ENCODE results near the gene PCCA. TPM values are rescaled to one million over a fixed set of nuclear protein-coding genes. Genes with fewer than 3 reads are reported as not detected.
"Not testable (repeated sequence)": the region's sequence is repeated elsewhere in the genome, so short reads cannot be mapped to it uniquely, and the experiment has no call there.

Gene PCCA
- total RNA-seq, 3 donors from 2014 or later, result 46.6 to 69.8 (median 64.7) TPM

DNA sequence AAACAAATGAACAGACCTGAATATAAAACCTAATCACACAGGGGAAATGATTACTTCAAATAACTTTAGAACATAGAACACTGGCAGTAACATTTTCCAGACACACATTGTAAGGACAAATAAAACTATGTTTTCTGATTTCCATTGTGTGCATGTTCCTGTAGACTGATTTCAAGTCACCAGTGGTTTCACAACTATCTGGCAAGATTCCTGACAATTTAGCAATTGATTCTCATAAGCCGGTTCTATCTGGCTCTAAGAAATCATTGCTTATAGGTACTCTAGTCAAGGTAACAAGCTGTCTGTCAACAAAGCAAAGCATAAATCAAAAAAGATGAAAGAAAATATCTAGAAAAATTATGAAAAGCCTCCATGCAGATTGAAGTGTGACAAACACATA, 19.6 kb upstream of the PCCA start:
- intact Hi-C loops (cut with DNase I; ENCODE audit: low total_unique reads), result no loop called here
- Histone ChIP-seq H3K9me3 (no peaks in the 10 kb centered on the region), H3K36me3 (no peaks in the 10 kb centered on the region), H3K27me3 (no peaks in the 10 kb centered on the region), H3K4me1 (no peaks in the 10 kb centered on the region), H3K4me3 (no peak overlapping the region), H3K27ac (no peak overlapping the region)
- TF ChIP-seq POLR2A (IDR thresholded peaks at IDR 0.05), result no peak
- no peak for TF ChIP-seq POLR2AphosphoS5 (IDR thresholded peaks at IDR 0.05)
- TF ChIP-seq, protein P1, sequence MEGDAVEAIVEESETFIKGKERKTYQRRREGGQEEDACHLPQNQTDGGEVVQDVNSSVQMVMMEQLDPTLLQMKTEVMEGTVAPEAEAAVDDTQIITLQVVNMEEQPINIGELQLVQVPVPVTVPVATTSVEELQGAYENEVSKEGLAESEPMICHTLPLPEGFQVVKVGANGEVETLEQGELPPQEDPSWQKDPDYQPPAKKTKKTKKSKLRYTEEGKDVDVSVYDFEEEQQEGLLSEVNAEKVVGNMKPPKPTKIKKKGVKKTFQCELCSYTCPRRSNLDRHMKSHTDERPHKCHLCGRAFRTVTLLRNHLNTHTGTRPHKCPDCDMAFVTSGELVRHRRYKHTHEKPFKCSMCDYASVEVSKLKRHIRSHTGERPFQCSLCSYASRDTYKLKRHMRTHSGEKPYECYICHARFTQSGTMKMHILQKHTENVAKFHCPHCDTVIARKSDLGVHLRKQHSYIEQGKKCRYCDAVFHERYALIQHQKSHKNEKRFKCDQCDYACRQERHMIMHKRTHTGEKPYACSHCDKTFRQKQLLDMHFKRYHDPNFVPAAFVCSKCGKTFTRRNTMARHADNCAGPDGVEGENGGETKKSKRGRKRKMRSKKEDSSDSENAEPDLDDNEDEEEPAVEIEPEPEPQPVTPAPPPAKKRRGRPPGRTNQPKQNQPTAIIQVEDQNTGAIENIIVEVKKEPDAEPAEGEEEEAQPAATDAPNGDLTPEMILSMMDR (IDR thresholded peaks at IDR 0.05), result no peak
- DNase-seq (ENCODE audit: low spot score in 2 of 2), result no peak

DNA sequence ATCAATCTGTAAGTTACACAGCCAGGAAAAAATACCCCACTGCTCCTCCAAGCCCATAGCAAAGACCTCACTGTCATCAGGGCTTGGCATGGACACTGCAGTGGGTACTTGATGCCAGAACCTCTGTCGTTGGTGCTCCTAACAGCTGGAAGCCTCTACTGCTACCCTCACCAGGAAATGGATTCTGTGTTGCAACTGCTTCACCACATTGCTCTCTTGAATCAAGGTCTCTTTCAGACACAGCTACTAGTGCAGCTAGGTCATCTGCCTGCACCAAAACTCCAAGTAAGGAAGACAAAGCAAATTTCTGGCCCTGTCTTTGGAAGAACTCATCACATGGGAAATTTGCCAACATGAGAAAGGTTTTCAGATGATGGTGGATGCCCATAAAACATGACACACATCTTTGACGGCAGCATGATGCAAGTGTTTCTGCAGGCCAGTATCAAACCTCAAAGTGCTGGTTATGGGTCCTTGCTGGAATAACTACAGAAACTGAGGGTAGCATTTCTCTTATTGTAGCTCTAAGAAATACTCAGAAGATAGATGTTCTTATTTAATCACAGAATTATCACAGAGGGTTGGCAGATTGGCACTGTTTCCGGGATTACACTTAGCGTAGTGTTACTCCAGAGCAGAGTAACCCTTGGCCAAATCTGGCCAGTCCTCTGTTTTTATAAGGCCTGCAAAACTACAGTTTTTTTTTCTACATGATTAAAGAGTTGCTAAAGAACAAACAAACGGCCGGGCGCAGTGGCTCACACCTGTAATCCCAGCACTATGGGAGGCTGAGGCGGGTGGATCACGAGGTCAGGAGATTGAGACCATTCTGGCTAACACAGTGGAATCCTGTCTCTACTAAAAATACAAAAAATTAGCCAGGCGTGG, 12.9 kb upstream of the PCCA start:
- Histone ChIP-seq H3K27ac (no peak overlapping the region), H3K27me3 (no peaks in the 10 kb centered on the region), H3K36me3 (no peaks in the 10 kb centered on the region), H3K4me1 (no peaks in the 10 kb centered on the region), H3K4me3 (no peak overlapping the region), H3K9me3 (no peaks in the 10 kb centered on the region)
- TF ChIP-seq POLR2AphosphoS5 (IDR thresholded peaks at IDR 0.05), result no peak
- no peak for TF ChIP-seq POLR2A (IDR thresholded peaks at IDR 0.05)
- TF ChIP-seq, protein P1 (IDR thresholded peaks at IDR 0.05), result no peak
- intact Hi-C loops (cut with DNase I; ENCODE audit: low total_unique reads), result no loop called here
- no peak for DNase-seq (ENCODE audit: low spot score in 2 of 2)

DNA sequence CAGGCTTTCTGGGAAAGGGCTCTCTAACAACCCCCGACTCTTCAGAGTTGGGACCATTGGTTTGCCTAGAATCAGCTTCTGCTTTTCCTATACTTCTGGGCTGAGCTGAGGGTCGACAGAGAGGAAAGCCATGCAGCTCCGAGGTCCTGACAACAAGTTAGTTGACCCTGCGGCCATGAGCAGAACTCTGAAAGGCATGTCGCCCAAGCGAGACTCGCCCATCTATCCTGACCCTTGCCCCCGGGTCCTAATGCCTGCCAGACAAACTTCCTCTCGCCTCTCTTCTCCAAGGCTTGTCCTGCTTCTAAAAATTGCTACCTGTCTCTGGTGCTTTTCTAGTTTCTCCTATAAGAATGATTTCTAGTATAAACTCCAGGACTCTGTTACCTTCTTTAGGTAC, 9.9 kb upstream of the PCCA start:
- intact Hi-C loops (cut with DNase I; ENCODE audit: low total_unique reads); H3K27ac ChIP-seq; DNase-seq (ENCODE audit: low spot score in 2 of 2); H3K27me3 ChIP-seq; H3K4me3 ChIP-seq; H3K9me3 ChIP-seq; H3K4me1 ChIP-seq; H3K36me3 ChIP-seq: not testable (repeated sequence)

DNA sequence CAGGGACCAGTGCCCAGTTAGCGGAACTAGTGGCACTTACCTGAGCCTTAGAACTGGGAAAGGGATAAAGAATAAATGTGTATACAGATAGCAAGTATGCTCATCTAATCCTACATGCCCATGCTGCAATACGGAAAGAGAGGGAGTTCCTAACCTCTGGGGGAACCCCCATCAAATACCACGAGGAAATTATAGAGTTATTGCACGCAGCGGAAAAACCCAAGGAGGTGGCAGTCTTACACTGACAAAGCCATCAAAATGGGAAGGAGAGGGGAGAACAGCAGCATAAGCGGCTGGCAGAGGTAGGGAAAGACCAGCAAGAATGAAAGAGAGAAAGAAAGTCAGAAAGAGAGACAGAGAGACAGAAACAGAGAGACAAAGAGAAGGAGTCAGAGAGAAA, 5.5 kb upstream of the PCCA start:
- H3K4me1 ChIP-seq; H3K27ac ChIP-seq; H3K36me3 ChIP-seq; intact Hi-C loops (cut with DNase I; ENCODE audit: low total_unique reads); DNase-seq (ENCODE audit: low spot score in 2 of 2); H3K27me3 ChIP-seq; H3K4me3 ChIP-seq; H3K9me3 ChIP-seq: not testable (repeated sequence)

DNA sequence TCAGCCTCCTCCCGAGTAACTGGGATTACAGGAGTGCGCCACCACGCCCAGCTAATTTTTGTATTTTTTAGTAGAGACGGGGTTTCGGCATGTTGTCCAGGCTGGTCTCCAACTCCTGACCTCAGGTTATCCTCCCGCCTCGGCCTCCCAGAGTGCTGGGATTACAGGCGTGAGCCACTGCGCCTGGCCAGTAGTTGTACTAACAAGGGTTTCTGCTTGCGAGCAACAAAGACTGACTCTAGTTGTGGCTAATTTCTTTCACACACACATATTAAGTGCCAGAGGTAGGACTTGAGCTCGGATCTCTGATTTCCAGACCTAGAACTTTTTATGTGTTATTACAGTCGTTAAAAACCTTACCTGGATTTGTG, 635 bp upstream of the PCCA start:
- Histone ChIP-seq H3K27me3 (no peaks in the 10 kb centered on the region), H3K9me3 (no peaks in the 10 kb centered on the region), H3K4me1 (peaks cover 0 to 9% of the 10 kb centered on the region in 2 donors), H3K36me3 (no peaks in the 10 kb centered on the region), H3K4me3 (peak overlapping the region; percentile 87 to 92 (median 91)), H3K27ac (peak overlapping the region in 1 of 2 donors; percentile 77)
- intact Hi-C loops (cut with DNase I; ENCODE audit: low total_unique reads), result no loop called here
- no peak for DNase-seq (ENCODE audit: low spot score in 2 of 2)
- TF ChIP-seq POLR2A (IDR thresholded peaks at IDR 0.05) (no peak), POLR2AphosphoS5 (IDR thresholded peaks at IDR 0.05) (no peak)
- TF ChIP-seq, protein P1 (IDR thresholded peaks at IDR 0.05), result no peak

DNA sequence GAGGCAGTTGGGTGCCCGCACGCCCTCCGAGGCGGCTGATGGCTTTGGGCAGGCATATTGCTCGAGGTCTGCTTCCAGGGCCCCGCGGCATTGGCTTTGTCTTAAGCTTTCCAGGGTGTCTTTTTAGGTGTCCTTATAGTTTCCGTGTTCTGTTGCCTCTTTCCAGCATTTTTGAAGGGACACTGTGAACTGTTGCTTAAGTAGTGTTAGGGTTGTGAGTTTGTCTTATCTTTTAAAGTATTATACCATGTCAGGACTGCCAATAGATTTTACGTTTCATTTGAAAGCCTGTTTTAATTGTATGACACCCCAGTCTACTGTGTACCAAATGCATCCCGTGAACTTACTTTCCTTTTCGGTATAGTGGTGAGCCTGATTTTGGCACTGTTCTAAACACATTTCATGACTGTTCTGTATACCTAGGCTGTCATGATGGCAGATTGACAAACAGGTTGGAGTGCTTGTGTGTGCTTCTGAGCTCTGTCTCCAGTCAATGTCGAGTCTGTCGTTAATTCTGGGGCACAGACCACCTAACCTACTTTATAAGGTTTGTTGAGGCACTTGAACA, 656 bp downstream of the PCCA start:
- no peaks in the 10 kb centered on the region for H3K36me3 ChIP-seq
- peaks cover 0 to 9% of the 10 kb centered on the region in 2 donors for H3K4me1 ChIP-seq
- H3K27me3 ChIP-seq, result no peaks in the 10 kb centered on the region
- peak overlapping the region; percentile 87 to 92 (median 91) for H3K4me3 ChIP-seq
- peak overlapping the region; percentile 77 to 86 for H3K27ac ChIP-seq
- no peak for DNase-seq (ENCODE audit: low spot score in 2 of 2)
- H3K9me3 ChIP-seq, result no peaks in the 10 kb centered on the region
- no peak for TF ChIP-seq POLR2AphosphoS5 (IDR thresholded peaks at IDR 0.05)
- no peak for TF ChIP-seq POLR2A (IDR thresholded peaks at IDR 0.05)
- TF ChIP-seq, protein P1 (IDR thresholded peaks at IDR 0.05), result no peak
- intact Hi-C loops (cut with DNase I; ENCODE audit: low total_unique reads), result no loop called here

Measured in breast epithelium (tissue), 4 donors.